Neural progenitor cell (in vitro differentiated cells): ENCODE measurements around the gene KAZALD1.

Experiments used
- CTCF ChIP-seq: fragments of 200-600 bp; sonication (generic); IDR thresholded peaks from 2 replicates; pipeline ENCODE4 v1.5.1; 2017; ENCODE audit warnings: antibody characterized with exemption, mild to moderate bottlenecking
- EZH2 ChIP-seq: fragments of 200-600 bp; sonication (generic); IDR thresholded peaks from 2 replicates; pipeline ENCODE4 v1.6.1; 2017; ENCODE audit warnings: antibody characterized with exemption, mild to moderate bottlenecking, moderate library complexity
- EZH2phosphoT487 ChIP-seq: fragments of 200-600 bp; sonication (generic); IDR thresholded peaks from 2 replicates; pipeline ENCODE4 v1.6.1; 2017; ENCODE audit warnings: antibody characterized with exemption

GRCh38 chr10:101047268-101047667 lies 14.5 kb upstream of the KAZALD1 start:
- TF ChIP-seq CTCF (no peak), EZH2phosphoT487 (peak; percentile 17), EZH2 (no peak)
